ENCODE data around the gene CALML3. TPM values are rescaled to one million over a fixed set of nuclear protein-coding genes. Genes with fewer than 3 reads are reported as not detected.
A peak's percentile ranks its signal among the peaks of the same experiment; 100 is the strongest.

CALML3 gene
- total RNA-seq, 1 experiment from 2014 or later, result not detected

- BruUV-seq (replicated peaks), result TSS peak; percentile 50
- peak overlapping the region; percentile 86 for H3K4me2 ChIP-seq
- H3K9me2 ChIP-seq (ENCODE audit: insufficient read depth), result no peaks in the 10 kb centered on the region
- H3K27ac ChIP-seq, result peak overlapping the region; percentile 100
- H3K4me3 ChIP-seq, result peak overlapping the region; percentile 51; the same call in 1 of the 2 replicates
- no peaks in the 10 kb centered on the region for H3K9me3 ChIP-seq (ENCODE audit: insufficient read depth, low read depth)
- TF ChIP-seq EZH2 (IDR thresholded peaks at IDR 0.05; ENCODE audit: low read depth), result no peak
- no peak for TF ChIP-seq CTCF (conservative IDR thresholded peaks at IDR 0.05)
- ChIA-PET POLR2A (ENCODE audit: unreplicated experiment) (interaction anchor here (0.5 to 2.9 kb wide), 10 partner anchors 28 to 101 kb away, joined by 3 to 21 read pairs (median 6); no protein-coding TSS in a partner anchor), CTCF (interaction anchor here (0.5 to 1.2 kb wide), 7 partner anchors 37 to 112 kb away, joined by 3 to 7 read pairs (median 4); no protein-coding TSS in a partner anchor)
- peak; percentile 86 to 92 for DNase-seq
- intact Hi-C loops (cut with micrococcal nuclease; ENCODE audit: unreplicated experiment), result loop anchor here (1.0 to 5.0 kb wide), 5 partner anchors 59 to 700 kb away; no protein-coding TSS in a partner anchor
- H3K4me1 ChIP-seq (replicated peaks; ENCODE audit: insufficient read depth), result peaks cover 85% of the 10 kb centered on the region
- H3K79me2 ChIP-seq (ENCODE audit: low read depth), result peaks cover 17% of the 10 kb centered on the region
- no peaks in the 10 kb centered on the region for H3K27me3 ChIP-seq (ENCODE audit: insufficient read depth, low read depth)
- H3F3A ChIP-seq (ENCODE audit: insufficient read depth, low read depth), result peaks cover 79% of the 10 kb centered on the region
- peaks cover 10% of the 10 kb centered on the region; the same call in 1 of the 2 replicates for H3K36me3 ChIP-seq (ENCODE audit: low read depth)
- H2AFZ ChIP-seq, result no peak overlapping the region
- H4K20me1 ChIP-seq (ENCODE audit: insufficient read depth), result no peaks in the 10 kb centered on the region
Observed at GRCh38 chr10:5546891-5547680, 22.3 kb downstream of the CALML3 start.

GRCh38 chr10:5547681-5547930 lies 22.8 kb downstream of the CALML3 start:
- DNase-seq, result no peak
- no peaks in the 10 kb centered on the region for H3K27me3 ChIP-seq (ENCODE audit: insufficient read depth, low read depth)
- intact Hi-C loops (cut with micrococcal nuclease; ENCODE audit: unreplicated experiment), result loop anchor here (1.0 to 5.0 kb wide), 5 partner anchors 59 to 700 kb away; no protein-coding TSS in a partner anchor
- ChIA-PET POLR2A (ENCODE audit: unreplicated experiment) (interaction anchor here (0.7 to 2.9 kb wide), 5 partner anchors 28 to 101 kb away, joined by 3 to 21 read pairs (median 5); no protein-coding TSS in a partner anchor), CTCF (interaction anchor here (1.0 to 1.2 kb wide), 2 partner anchors 44 to 60 kb away, joined by 3 to 7 read pairs; no protein-coding TSS in a partner anchor)
- H2AFZ ChIP-seq, result no peak overlapping the region
- H3K27ac ChIP-seq, result peak overlapping the region; percentile 100
- peaks cover 17% of the 10 kb centered on the region for H3K79me2 ChIP-seq (ENCODE audit: low read depth)
- peaks cover 84% of the 10 kb centered on the region for H3F3A ChIP-seq (ENCODE audit: insufficient read depth, low read depth)
- peak overlapping the region; percentile 86 for H3K4me2 ChIP-seq
- peak overlapping the region; percentile 51; the same call in 1 of the 2 replicates for H3K4me3 ChIP-seq
- peaks cover 90% of the 10 kb centered on the region for H3K4me1 ChIP-seq (replicated peaks; ENCODE audit: insufficient read depth)
- H3K9me2 ChIP-seq (ENCODE audit: insufficient read depth), result no peaks in the 10 kb centered on the region
- H3K9me3 ChIP-seq (ENCODE audit: insufficient read depth, low read depth), result no peaks in the 10 kb centered on the region
- no peaks in the 10 kb centered on the region for H4K20me1 ChIP-seq (ENCODE audit: insufficient read depth)
- H3K36me3 ChIP-seq (ENCODE audit: low read depth), result peaks cover 8% of the 10 kb centered on the region; the same call in 1 of the 2 replicates
- TF ChIP-seq EZH2 (IDR thresholded peaks at IDR 0.05; ENCODE audit: low read depth) (no peak), CTCF (conservative IDR thresholded peaks at IDR 0.05) (no peak)
- BruUV-seq (replicated peaks), result TSS peak; percentile 25

- intact Hi-C loops (cut with micrococcal nuclease; ENCODE audit: unreplicated experiment), result loop anchor here (1.0 to 5.0 kb wide), 5 partner anchors 60 to 701 kb away; no protein-coding TSS in a partner anchor
- peak; percentile 70 to 95 for DNase-seq
- BruUV-seq (replicated peaks), result no TSS peak
- H3K9me3 ChIP-seq (ENCODE audit: insufficient read depth, low read depth), result no peaks in the 10 kb centered on the region
- H2AFZ ChIP-seq, result no peak overlapping the region; the same call in 1 of the 2 replicates
- no peaks in the 10 kb centered on the region for H4K20me1 ChIP-seq (ENCODE audit: insufficient read depth)
- no peaks in the 10 kb centered on the region for H3K9me2 ChIP-seq (ENCODE audit: insufficient read depth)
- no peaks in the 10 kb centered on the region for H3K27me3 ChIP-seq (ENCODE audit: insufficient read depth, low read depth)
- ChIA-PET CTCF (interaction anchor here (1.0 to 1.3 kb wide), 4 partner anchors 42 to 75 kb away, joined by 3 to 7 read pairs (median 4); no protein-coding TSS in a partner anchor), POLR2A (ENCODE audit: unreplicated experiment) (interaction anchor here (0.5 to 2.9 kb wide), 16 partner anchors 9 to 333 kb away, joined by 3 to 31 read pairs (median 5); no protein-coding TSS in a partner anchor)
- H3K36me3 ChIP-seq (ENCODE audit: low read depth), result peaks cover 5% of the 10 kb centered on the region; the same call in 1 of the 2 replicates
- peaks cover 95% of the 10 kb centered on the region for H3K4me1 ChIP-seq (replicated peaks; ENCODE audit: insufficient read depth)
- TF ChIP-seq CTCF (conservative IDR thresholded peaks at IDR 0.05), result no peak
- no peak for TF ChIP-seq EZH2 (IDR thresholded peaks at IDR 0.05; ENCODE audit: low read depth)
- H3K4me2 ChIP-seq, result peak overlapping the region; percentile 86
- H3F3A ChIP-seq (ENCODE audit: insufficient read depth, low read depth), result peaks cover 89% of the 10 kb centered on the region
- H3K79me2 ChIP-seq (ENCODE audit: low read depth), result peaks cover 14% of the 10 kb centered on the region
- H3K4me3 ChIP-seq, result peak overlapping the region; percentile 51; the same call in 1 of the 2 replicates
- H3K27ac ChIP-seq, result peak overlapping the region; percentile 100
Observed at GRCh38 chr10:5547931-5548660, 23.3 kb downstream of the CALML3 start.
